Uterus (tissue), 4 donors: ENCODE data around the gene GALNT18. TPM values are rescaled to one million over a fixed set of nuclear protein-coding genes. Genes with fewer than 3 reads are reported as not detected.

Source experiments
- DNase-seq, 2 donors: peaks; one replicate each; pipeline ENCODE4 v3.0.0-alpha.2; 2019 to 2020
- H3K27ac ChIP-seq, 2 donors: fragments of 200-600 bp; sonication (generic); 1 replicate in 1 of 2; 2 replicates in 1 of 2; pipeline ENCODE4 v1.5.1; 2016 to 2018
- H3K27me3 ChIP-seq, 2 donors: fragments of 200-600 bp; sonication (generic); one replicate each; pipeline ENCODE4 v1.5.1; 2018 to 2019; ENCODE audit warnings: control low read depth in 1 of 2
- H3K36me3 ChIP-seq, 2 donors: fragments of 200-600 bp; sonication (generic); one replicate each; pipeline ENCODE4 v1.5.1; 2019; ENCODE audit warnings: control low read depth in 1 of 2
- H3K4me1 ChIP-seq, 2 donors: fragments of 200-600 bp; sonication (generic); one replicate each; pipeline ENCODE4 v1.5.1; 2018 to 2019; ENCODE audit warnings: control low read depth in 1 of 2
- H3K4me3 ChIP-seq, 2 donors: fragments of 200-600 bp; sonication (generic); 1 replicate in 1 of 2; 2 replicates in 1 of 2; pipeline ENCODE4 v1.5.1; 2018 to 2019; ENCODE audit warnings: mild to moderate bottlenecking in 1 of 2
- H3K9me3 ChIP-seq, 2 donors: fragments of 200-600 bp; sonication (generic); one replicate each; pipeline ENCODE4 v1.5.1; 2019; ENCODE audit warnings: control low read depth in 1 of 2
- CTCF ChIP-seq, 4 experiments: fragments of 200-600 bp in 2 of 4; fragments of 450-650 bp in 2 of 4; sonication (generic) in 2 of 4; IDR thresholded peaks; one replicate each; pipeline ENCODE4 v1.5.1; 2016 to 2019; ENCODE audit warnings: antibody characterized with exemption in 4 of 4, mild to moderate bottlenecking in 2 of 4, moderate library complexity in 1 of 4
- POLR2A ChIP-seq, 2 donors: fragments of 450-650 bp; IDR thresholded peaks; one replicate each; pipeline ENCODE4 v1.6.1; 2016; ENCODE audit warnings: antibody characterized with exemption in 2 of 2, mild to moderate bottlenecking in 1 of 2, moderate library complexity in 1 of 2
- intact Hi-C: fragments of 100-400 bp; cut with DNase I; formaldehyde crosslinking; loops from one replicate; pipeline ENCODE4 v1.15.1; 2023; ENCODE audit warnings: low total_unique reads
- total RNA-seq, 4 donors: library from RNA; depleted of rRNA in 3 of 4; stranded (reverse); fragments of >200 nt in 3 of 4; gene quantifications; one replicate each; pipeline versions ENCODE4 v1.1.0 to v1.2.4, GENCODE V29; 2014 to 2023
- donor health status: DM: yes; HTN: yes; CAD: no.

The GALNT18 gene
- total RNA-seq, 4 donors from 2014 or later = 21.4 to 35.1 (median 27.3) TPM

- no peak for TF ChIP-seq POLR2A (IDR thresholded peaks at IDR 0.05)
- TF ChIP-seq CTCF (IDR thresholded peaks at IDR 0.05) = peak; percentile 8 to 41 (median 30)
- peak overlapping the region; percentile 57 for H3K4me3 ChIP-seq
- no peaks in the 10 kb centered on the region for H3K36me3 ChIP-seq
- peak overlapping the region; percentile 65 to 67 for H3K27ac ChIP-seq
- no peaks in the 10 kb centered on the region for H3K27me3 ChIP-seq
- H3K4me1 ChIP-seq = no peaks in the 10 kb centered on the region
- DNase-seq = peak; percentile 34 to 41
- no peaks in the 10 kb centered on the region for H3K9me3 ChIP-seq
- intact Hi-C loops = loop anchor here (10.0 kb wide), 1 partner anchor 686 kb away; no protein-coding TSS in a partner anchor
Measured at GRCh38 chr11:11620921-11621572, 758 bp downstream of the GALNT18 start.

GRCh38 chr11:11620173-11620920 is 1.5 kb downstream of the GALNT18 start:
- Histone ChIP-seq H3K27ac (peak overlapping the region; percentile 65 to 67), H3K27me3 (no peaks in the 10 kb centered on the region), H3K9me3 (no peaks in the 10 kb centered on the region), H3K36me3 (no peaks in the 10 kb centered on the region), H3K4me3 (peak overlapping the region; percentile 57), H3K4me1 (no peaks in the 10 kb centered on the region)
- intact Hi-C loops = loop anchor here (10.0 kb wide), 1 partner anchor 686 kb away; no protein-coding TSS in a partner anchor
- TF ChIP-seq POLR2A (IDR thresholded peaks at IDR 0.05) (no peak), CTCF (IDR thresholded peaks at IDR 0.05) (no peak)
- peak; percentile 39 to 48 for DNase-seq

- no peaks in the 10 kb centered on the region for H3K27me3 ChIP-seq
- no peaks in the 10 kb centered on the region for H3K9me3 ChIP-seq
- intact Hi-C loops = no loop called here
- H3K27ac ChIP-seq = no peak overlapping the region
- no peak overlapping the region for H3K4me3 ChIP-seq
- DNase-seq = no peak
- H3K36me3 ChIP-seq = no peaks in the 10 kb centered on the region
- TF ChIP-seq POLR2A (IDR thresholded peaks at IDR 0.05) = no peak
- TF ChIP-seq CTCF (IDR thresholded peaks at IDR 0.05) = no peak
- H3K4me1 ChIP-seq = no peaks in the 10 kb centered on the region
Measured at GRCh38 chr11:11618973-11619435, 2.8 kb downstream of the GALNT18 start.

GRCh38 chr11:11615086-11615485 is 6.7 kb downstream of the GALNT18 start:
- Histone ChIP-seq H3K4me3 (no peak overlapping the region), H3K27me3 (no peaks in the 10 kb centered on the region), H3K27ac (no peak overlapping the region), H3K4me1 (no peaks in the 10 kb centered on the region), H3K9me3 (no peaks in the 10 kb centered on the region), H3K36me3 (no peaks in the 10 kb centered on the region)
- no peak for DNase-seq
- intact Hi-C loops = no loop called here
- no peak for TF ChIP-seq CTCF (IDR thresholded peaks at IDR 0.05)
- TF ChIP-seq POLR2A (IDR thresholded peaks at IDR 0.05) = no peak

GRCh38 chr11:11612439-11612838 is 9.4 kb downstream of the GALNT18 start:
- Histone ChIP-seq H3K27me3 (no peaks in the 10 kb centered on the region), H3K4me1 (no peaks in the 10 kb centered on the region), H3K9me3 (no peaks in the 10 kb centered on the region), H3K36me3 (no peaks in the 10 kb centered on the region), H3K27ac (no peak overlapping the region), H3K4me3 (no peak overlapping the region)
- DNase-seq = no peak
- intact Hi-C loops = no loop called here
- TF ChIP-seq POLR2A (IDR thresholded peaks at IDR 0.05) (no peak), CTCF (IDR thresholded peaks at IDR 0.05) (no peak)
